ENCODE data around the gene BSN. TPM values are rescaled to one million over a fixed set of nuclear protein-coding genes. Genes with fewer than 3 reads are reported as not detected.

BSN gene, protein sequence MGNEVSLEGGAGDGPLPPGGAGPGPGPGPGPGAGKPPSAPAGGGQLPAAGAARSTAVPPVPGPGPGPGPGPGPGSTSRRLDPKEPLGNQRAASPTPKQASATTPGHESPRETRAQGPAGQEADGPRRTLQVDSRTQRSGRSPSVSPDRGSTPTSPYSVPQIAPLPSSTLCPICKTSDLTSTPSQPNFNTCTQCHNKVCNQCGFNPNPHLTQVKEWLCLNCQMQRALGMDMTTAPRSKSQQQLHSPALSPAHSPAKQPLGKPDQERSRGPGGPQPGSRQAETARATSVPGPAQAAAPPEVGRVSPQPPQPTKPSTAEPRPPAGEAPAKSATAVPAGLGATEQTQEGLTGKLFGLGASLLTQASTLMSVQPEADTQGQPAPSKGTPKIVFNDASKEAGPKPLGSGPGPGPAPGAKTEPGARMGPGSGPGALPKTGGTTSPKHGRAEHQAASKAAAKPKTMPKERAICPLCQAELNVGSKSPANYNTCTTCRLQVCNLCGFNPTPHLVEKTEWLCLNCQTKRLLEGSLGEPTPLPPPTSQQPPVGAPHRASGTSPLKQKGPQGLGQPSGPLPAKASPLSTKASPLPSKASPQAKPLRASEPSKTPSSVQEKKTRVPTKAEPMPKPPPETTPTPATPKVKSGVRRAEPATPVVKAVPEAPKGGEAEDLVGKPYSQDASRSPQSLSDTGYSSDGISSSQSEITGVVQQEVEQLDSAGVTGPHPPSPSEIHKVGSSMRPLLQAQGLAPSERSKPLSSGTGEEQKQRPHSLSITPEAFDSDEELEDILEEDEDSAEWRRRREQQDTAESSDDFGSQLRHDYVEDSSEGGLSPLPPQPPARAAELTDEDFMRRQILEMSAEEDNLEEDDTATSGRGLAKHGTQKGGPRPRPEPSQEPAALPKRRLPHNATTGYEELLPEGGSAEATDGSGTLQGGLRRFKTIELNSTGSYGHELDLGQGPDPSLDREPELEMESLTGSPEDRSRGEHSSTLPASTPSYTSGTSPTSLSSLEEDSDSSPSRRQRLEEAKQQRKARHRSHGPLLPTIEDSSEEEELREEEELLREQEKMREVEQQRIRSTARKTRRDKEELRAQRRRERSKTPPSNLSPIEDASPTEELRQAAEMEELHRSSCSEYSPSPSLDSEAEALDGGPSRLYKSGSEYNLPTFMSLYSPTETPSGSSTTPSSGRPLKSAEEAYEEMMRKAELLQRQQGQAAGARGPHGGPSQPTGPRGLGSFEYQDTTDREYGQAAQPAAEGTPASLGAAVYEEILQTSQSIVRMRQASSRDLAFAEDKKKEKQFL (N-terminal part only)
- total RNA-seq, result 5.3 TPM

GRCh38 chr3:49553692-49554632, at the start of gene BSN:
BSN (plus strand) TSS chr3:49554477; CDS start chr3:49554603, 126 bp downstream.
- DNase-seq (ENCODE audit: low spot score in 2 of 2) (peak; percentile 97 to 98), FAIRE-seq (no peak)

DNA sequence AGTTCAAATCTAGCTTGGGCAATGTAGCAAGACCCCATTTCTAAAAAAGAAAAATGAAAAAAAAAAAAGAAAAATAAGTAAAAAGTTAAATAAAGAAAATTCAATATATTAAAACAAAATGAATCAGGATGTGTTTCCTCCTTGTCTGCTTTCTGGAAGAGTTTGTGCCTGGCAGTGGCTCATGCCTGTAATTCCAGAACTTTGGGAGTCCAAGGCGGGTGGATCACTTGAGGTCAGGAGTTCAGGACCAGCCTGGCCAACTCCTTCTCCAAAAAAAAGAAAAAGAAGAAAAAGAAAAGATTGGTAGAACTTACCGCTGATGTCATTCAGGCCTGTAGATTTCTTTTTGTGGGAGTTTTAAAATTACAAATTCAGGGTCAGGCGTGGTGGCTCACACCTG, 47.4 kb upstream of the BSN start:
- FAIRE-seq (no peak), DNase-seq (ENCODE audit: low spot score in 2 of 2) (no peak)

DNA sequence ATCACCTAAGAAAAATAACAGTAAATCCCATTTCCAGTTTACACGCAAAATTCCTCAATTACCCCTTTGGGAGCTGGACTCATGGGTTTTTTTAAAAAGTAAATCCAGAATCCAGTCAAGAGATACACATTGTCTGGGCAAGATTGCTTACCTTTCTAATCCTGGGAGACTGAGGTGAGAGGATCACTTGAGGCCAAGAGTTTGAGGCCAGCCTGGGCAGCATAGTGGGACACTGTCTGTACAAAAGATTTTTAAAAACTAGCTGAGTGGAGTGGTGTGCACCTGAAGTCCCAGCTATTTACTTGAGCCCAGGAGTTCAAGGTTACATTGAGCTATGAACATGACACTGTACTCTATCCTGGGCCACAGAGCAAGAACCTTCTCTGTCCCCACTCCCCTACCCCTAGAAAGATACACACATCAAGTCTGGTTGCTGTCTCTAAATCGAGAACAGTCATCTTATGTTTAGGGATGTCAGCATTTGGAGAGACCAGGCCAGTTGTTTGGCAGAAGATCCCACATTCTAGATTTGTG, 45.2 kb upstream of the BSN start:
- DNase-seq (ENCODE audit: low spot score in 2 of 2), result no peak

DNA sequence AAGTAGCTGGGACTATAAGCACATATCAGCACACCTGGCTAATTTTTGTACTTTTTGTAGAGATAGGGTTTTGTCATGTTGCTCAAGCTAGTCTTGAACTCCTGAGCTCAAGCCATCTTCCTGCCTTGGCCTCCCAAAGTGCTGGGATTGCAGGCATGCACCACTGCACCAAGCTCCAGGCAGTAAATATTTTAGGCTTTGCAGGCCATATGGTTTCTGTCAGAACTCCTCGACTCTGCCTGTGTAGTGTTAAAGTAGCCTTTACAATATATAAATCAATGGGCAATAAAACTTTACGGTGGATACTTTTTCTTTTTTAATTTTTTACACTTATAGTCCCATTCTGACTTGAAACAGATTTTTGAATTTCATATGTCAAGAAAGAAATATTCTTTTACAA, 42.6 kb upstream of the BSN start:
- FAIRE-seq (no peak), DNase-seq (ENCODE audit: low spot score in 2 of 2) (no peak)

More for the DNA sequence above, 45.2 kb upstream of the BSN start:
- no peak for FAIRE-seq

- FAIRE-seq, result no peak
- no peak for DNase-seq (ENCODE audit: low spot score in 2 of 2)
These were observed 41.4 kb upstream of the BSN start for GRCh38 chr3:49512781-49513355.

DNA sequence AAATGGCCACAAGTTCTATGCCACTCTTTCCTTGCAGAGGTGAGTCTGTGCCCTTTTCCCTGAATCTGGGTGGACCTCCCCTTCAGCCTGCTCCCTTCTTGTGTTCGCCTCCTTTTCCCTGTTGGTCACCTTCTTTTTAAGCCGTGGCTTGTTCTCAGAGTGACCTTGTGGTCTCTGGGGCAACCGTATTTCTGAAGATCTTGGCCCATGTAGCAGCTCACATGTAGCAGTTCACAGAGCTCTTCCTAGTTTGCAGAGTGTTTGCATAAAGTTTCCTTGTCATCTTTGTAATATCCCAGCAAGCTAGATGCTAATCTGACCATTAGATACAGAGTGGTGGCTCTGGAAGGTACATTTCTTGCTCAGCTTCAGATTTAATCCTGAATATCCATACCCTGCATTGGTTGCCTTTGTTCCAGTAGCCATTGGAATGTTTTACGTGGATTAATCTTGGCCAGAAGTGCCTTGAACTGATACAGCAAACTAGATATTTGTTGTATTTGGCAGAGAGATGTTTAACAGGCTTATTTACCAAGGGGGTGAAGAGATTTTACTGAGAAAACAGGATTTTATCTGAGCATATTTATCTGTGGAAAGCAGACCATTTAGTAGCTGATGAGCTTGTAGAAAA, 40.7 kb upstream of the BSN start:
- DNase-seq (ENCODE audit: low spot score in 2 of 2) (no peak), FAIRE-seq (no peak)

DNA sequence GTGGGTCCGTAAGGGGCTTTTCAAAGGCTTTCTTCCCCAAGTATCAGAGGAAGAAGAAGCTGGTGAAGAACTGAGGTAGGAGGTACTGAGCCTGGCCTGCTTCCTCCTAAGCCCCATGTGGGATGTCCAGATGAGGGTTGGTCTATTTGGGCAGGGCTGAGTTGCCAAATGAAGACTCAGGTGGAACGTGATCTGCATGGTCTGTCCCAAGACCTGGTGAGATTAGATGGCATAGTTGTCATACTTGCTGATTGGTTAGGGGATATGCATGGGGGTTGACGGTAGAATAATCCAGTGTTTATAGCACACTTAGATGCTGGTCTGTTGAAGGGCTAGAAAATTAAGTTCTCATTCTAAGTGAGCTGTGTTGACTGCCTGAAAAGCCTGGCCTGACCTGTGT, 36.3 kb upstream of the BSN start:
- FAIRE-seq, result no peak
- no peak for DNase-seq (ENCODE audit: low spot score in 2 of 2)

- no peak for FAIRE-seq
- DNase-seq (ENCODE audit: low spot score in 2 of 2), result no peak
These were observed 35.8 kb upstream of the BSN start for GRCh38 chr3:49518441-49518840.

GRCh38 chr3:49519296-49519695, 35.0 kb upstream of the BSN start:
- FAIRE-seq (no peak), DNase-seq (ENCODE audit: low spot score in 2 of 2) (peak in 1 of 2 donors; percentile 44)

GRCh38 chr3:49519916-49520385, 34.3 kb upstream of the BSN start:
- DNase-seq (ENCODE audit: low spot score in 2 of 2) (no peak), FAIRE-seq (no peak)

- no peak for FAIRE-seq
- DNase-seq (ENCODE audit: low spot score in 2 of 2), result no peak
These were observed 30.2 kb upstream of the BSN start for GRCh38 chr3:49523756-49524747.

GRCh38 chr3:49529567-49529966, 24.7 kb upstream of the BSN start:
- no peak for DNase-seq (ENCODE audit: low spot score in 2 of 2)
- FAIRE-seq, result no peak

- no peak for DNase-seq (ENCODE audit: low spot score in 2 of 2)
- FAIRE-seq, result no peak
These were observed 24.0 kb upstream of the BSN start for GRCh38 chr3:49530231-49530630.

- FAIRE-seq (no peak), DNase-seq (ENCODE audit: low spot score in 2 of 2) (no peak)
These were observed 23.6 kb upstream of the BSN start for GRCh38 chr3:49530701-49531100.

DNA sequence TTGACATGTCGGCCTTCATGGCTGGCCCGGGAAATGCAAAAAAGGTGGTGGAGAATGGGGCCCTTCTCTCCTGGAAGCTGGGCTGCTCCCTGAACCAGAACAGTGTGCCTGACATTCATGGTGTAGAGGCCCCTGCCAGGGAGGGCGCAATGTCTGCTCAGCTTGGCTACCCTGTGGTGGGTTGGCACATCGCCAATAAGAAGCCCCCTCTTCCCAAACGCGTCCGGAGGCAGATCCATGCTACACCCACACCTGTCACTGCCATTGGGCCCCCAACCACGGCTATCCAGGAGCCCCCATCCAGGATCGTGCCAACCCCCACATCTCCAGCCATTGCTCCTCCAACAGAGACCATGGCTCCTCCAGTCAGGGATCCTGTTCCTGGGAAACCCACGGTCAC, 23.1 kb upstream of the BSN start:
- DNase-seq (ENCODE audit: low spot score in 2 of 2) (no peak), FAIRE-seq (no peak)

DNA sequence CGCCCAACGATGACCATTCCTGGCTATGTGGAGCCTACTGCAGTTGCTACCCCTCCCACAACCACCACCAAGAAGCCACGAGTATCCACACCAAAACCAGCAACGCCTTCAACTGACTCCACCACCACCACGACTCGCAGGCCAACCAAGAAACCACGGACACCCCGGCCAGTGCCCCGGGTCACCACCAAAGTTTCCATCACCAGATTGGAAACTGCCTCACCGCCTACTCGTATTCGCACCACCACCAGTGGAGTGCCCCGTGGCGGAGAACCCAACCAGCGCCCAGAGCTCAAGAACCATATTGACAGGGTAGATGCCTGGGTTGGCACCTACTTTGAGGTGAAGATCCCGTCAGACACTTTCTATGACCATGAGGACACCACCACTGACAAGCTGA, 22.6 kb upstream of the BSN start:
- no peak for DNase-seq (ENCODE audit: low spot score in 2 of 2)
- no peak for FAIRE-seq

- no peak for FAIRE-seq
- DNase-seq (ENCODE audit: low spot score in 2 of 2), result no peak
These were observed 21.2 kb upstream of the BSN start for GRCh38 chr3:49533031-49533430.

Measured in frontal cortex (tissue), 4 donors.